HCT116 (cell line): Measurements from ENCODE around the gene ESR1. TPM values are rescaled to one million over a fixed set of nuclear protein-coding genes. Genes with fewer than 3 reads are reported as not detected.

Experiments
- ATAC-seq: fragments of 200-7000 bp; cut with Tn5 transposase; 2 replicates; pipeline ENCODE4 v1.9.1; 2020; ENCODE audit warnings: mild to moderate bottlenecking, moderate library complexity
- BruUV-seq: library from RNA; stranded (reverse); fragments of 400-500 nt; replicated peaks from 2 replicates; lab custom pipeline; 2021; lab: Mats Ljungman, UMichigan
- CTCF ChIA-PET: fragments of 300-600 bp; sonication (Branson Sonifier 250); formaldehyde crosslinking; loops from one replicate; lab custom pipeline; 2021; ENCODE audit warnings: antibody characterized with exemption; lab: Charles Lee
- POLR2A ChIA-PET: fragments of 300-600, 350-600 bp; sonication (Branson Sonifier 250); formaldehyde crosslinking; loops from one replicate; lab custom pipeline; 2021; ENCODE audit warnings: antibody characterized with exemption; lab: Charles Lee
- RAD21 ChIA-PET, 2 experiments: fragments of 300-600 bp; sonication (Branson Sonifier 250); formaldehyde crosslinking; loops; one replicate each; lab custom pipeline; 2023; ENCODE audit warnings: low total read pairs in 2 of 2; ENCODE audit not compliant: uncharacterized antibody in 2 of 2, unreplicated experiment in 2 of 2, low non-redundant PET in 1 of 2; lab: Charles Lee
- DNase-seq: peaks from one replicate; pipeline ENCODE4 v3.0.0-alpha.2; 2010; ENCODE audit warnings: low read depth, low spot score
- H2AFZ ChIP-seq: fragments of 200-600 bp; shearing (Covaris generic), sonication (generic); 2 replicates; pipeline ENCODE4 v1.6.1; 2017; ENCODE audit warnings: low read depth, mixed run types, mixed read lengths, antibody characterized with exemption, low read length; ENCODE audit not compliant: poor library complexity, severe bottlenecking
- H3K27ac ChIP-seq: 2 replicates; pipeline ENCODE4 v1.5.1; 2012; ENCODE audit warnings: low read depth, low read length
- H3K27me3 ChIP-seq: fragments of 200-600 bp; sonication (generic); 2 replicates; pipeline ENCODE4 v1.6.1; 2016; ENCODE audit warnings: mixed run types, low read length, mixed read lengths; ENCODE audit not compliant: insufficient read depth
- H3K36me3 ChIP-seq, 2 experiments: fragments of 200-500 bp in 1 of 2; fragments of 200-600 bp in 1 of 2; sonication (Bioruptor generic) in 1 of 2; sonication (generic) in 1 of 2; 2 replicates each; pipeline versions ENCODE4 v1.5.1 to v1.6.1; 2014 to 2016; ENCODE audit warnings: low read length in 2 of 2, inconsistent platforms in 1 of 2, mixed read lengths in 1 of 2, mixed run types in 1 of 2; ENCODE audit not compliant: insufficient read depth in 2 of 2, control insufficient read depth in 1 of 2
- H3K4me1 ChIP-seq, 2 experiments: fragments of 200-600 bp in 1 of 2; sonication (generic) in 1 of 2; 2 replicates each; pipeline versions ENCODE4 v1.5.1 to v1.6.1; 2012 to 2017; ENCODE audit warnings: low read length in 2 of 2, inconsistent platforms in 1 of 2, mild to moderate bottlenecking in 1 of 2, mixed read lengths in 1 of 2, mixed run types in 1 of 2, moderate library complexity in 1 of 2; ENCODE audit not compliant: insufficient read depth in 2 of 2, control insufficient read depth in 1 of 2
- H3K4me2 ChIP-seq: fragments of 200-600 bp; sonication (generic); 2 replicates; pipeline ENCODE4 v1.6.1; 2017; ENCODE audit warnings: mixed run types, low read length, mixed read lengths
- H3K4me3 ChIP-seq, 2 experiments: fragments of 200-600 bp in 1 of 2; sonication (generic) in 1 of 2; replicated peaks in 1 of 2; 2 replicates each; pipeline ENCODE4 v1.5.1; 2011 to 2016; ENCODE audit warnings: low read length in 2 of 2, control low read depth in 1 of 2, low read depth in 1 of 2, mild to moderate bottlenecking in 1 of 2, mixed read lengths in 1 of 2, mixed run types in 1 of 2
- H3K79me2 ChIP-seq: fragments of 200-600 bp; sonication (generic); 2 replicates; pipeline ENCODE4 v1.6.1; 2017; ENCODE audit warnings: mild to moderate bottlenecking, mixed run types, low read length, moderate library complexity, mixed read lengths; ENCODE audit not compliant: insufficient read depth
- H3K9ac ChIP-seq: fragments of 200-600 bp; sonication (generic); 2 replicates; pipeline ENCODE4 v1.6.1; 2016; ENCODE audit warnings: low read length, mixed read lengths
- H3K9me2 ChIP-seq: fragments of 200-600 bp; sonication (generic), shearing (Covaris generic); 2 replicates; pipeline ENCODE4 v1.6.1; 2017; ENCODE audit warnings: mixed run types, mild to moderate bottlenecking, moderate library complexity; ENCODE audit not compliant: insufficient read depth
- H3K9me3 ChIP-seq, 2 experiments: fragments of 200-500 bp in 1 of 2; fragments of 200-600 bp in 1 of 2; sonication (Bioruptor generic) in 1 of 2; sonication (generic) in 1 of 2; 2 replicates each; pipeline ENCODE4 v1.6.1; 2014 to 2017; ENCODE audit warnings: low read length in 2 of 2, mixed read lengths in 2 of 2, inconsistent platforms in 1 of 2, low read depth in 1 of 2, mild to moderate bottlenecking in 1 of 2, mixed run types in 1 of 2, moderate library complexity in 1 of 2; ENCODE audit not compliant: control insufficient read depth in 1 of 2, insufficient read depth in 1 of 2
- H4K20me1 ChIP-seq: fragments of 200-600 bp; sonication (generic), shearing (Covaris generic); 2 replicates; pipeline ENCODE4 v1.6.1; 2017; ENCODE audit warnings: mixed run types, mild to moderate bottlenecking, moderate library complexity; ENCODE audit not compliant: insufficient read depth
- EZH2 ChIP-seq: fragments of 200-600 bp; sonication (generic); IDR thresholded peaks from 2 replicates; pipeline ENCODE4 v1.6.1; 2017; ENCODE audit warnings: antibody characterized with exemption, mixed run types
- FOSL1 ChIP-seq: IDR thresholded peaks from 2 replicates; pipeline ENCODE4 v1.6.1; 2012; ENCODE audit warnings: low read depth
- RAD21 ChIP-seq: IDR thresholded peaks from 2 replicates; pipeline ENCODE4 v1.6.1; 2012; ENCODE audit warnings: low read depth, mild to moderate bottlenecking
- SIN3A ChIP-seq: IDR thresholded peaks from 2 replicates; pipeline ENCODE4 v1.6.1; 2012; ENCODE audit warnings: low read depth
- intact Hi-C: fragments of 100-400 bp; cut with micrococcal nuclease; formaldehyde crosslinking; loops from 2 replicates; pipeline ENCODE4 v1.10.0; 2022
- total RNA-seq: library from RNA; stranded (reverse); gene quantifications from one replicate; pipeline ENCODE4 v1.2.1, GENCODE V29; 2021; ENCODE audit not compliant: unreplicated experiment
- TF ChIP-seq, protein P1 (sequence below): IDR thresholded peaks from 2 replicates; pipeline ENCODE4 v1.6.1; 2012; ENCODE audit warnings: low read depth
- TF ChIP-seq, protein P2 (sequence below): IDR thresholded peaks from 2 replicates; pipeline ENCODE4 v1.6.1; 2012
- TF ChIP-seq, protein P3 (sequence below): IDR thresholded peaks from 2 replicates; pipeline ENCODE4 v1.6.1; 2011; ENCODE audit warnings: mild to moderate bottlenecking, low read length, moderate library complexity; ENCODE audit not compliant: insufficient replicate concordance; ENCODE audit errors: extremely low read depth

Gene ESR1
- total RNA-seq, 1 experiment from 2014 or later, result 0.17 TPM

DNA sequence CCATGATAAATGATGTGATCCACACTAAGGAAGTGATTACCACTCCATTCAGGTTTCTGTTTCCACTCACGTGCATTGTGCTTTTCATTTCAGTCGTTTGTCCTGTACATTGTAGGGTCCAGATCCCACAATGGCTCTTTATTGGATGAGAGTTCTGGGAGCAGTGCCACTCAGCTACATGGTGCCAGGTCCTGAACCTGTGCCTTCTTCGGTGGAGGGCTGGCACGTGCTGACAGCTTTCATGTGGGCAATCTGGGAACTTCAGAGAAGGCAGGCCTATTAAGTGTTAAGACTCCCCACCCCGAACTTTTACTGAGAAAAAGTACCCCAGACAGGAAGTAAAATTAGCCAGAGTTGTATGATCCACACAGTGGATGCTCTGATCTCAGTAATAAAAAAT lies 255.0 kb downstream of the ESR1 start (continued):
- TF ChIP-seq, protein P1, sequence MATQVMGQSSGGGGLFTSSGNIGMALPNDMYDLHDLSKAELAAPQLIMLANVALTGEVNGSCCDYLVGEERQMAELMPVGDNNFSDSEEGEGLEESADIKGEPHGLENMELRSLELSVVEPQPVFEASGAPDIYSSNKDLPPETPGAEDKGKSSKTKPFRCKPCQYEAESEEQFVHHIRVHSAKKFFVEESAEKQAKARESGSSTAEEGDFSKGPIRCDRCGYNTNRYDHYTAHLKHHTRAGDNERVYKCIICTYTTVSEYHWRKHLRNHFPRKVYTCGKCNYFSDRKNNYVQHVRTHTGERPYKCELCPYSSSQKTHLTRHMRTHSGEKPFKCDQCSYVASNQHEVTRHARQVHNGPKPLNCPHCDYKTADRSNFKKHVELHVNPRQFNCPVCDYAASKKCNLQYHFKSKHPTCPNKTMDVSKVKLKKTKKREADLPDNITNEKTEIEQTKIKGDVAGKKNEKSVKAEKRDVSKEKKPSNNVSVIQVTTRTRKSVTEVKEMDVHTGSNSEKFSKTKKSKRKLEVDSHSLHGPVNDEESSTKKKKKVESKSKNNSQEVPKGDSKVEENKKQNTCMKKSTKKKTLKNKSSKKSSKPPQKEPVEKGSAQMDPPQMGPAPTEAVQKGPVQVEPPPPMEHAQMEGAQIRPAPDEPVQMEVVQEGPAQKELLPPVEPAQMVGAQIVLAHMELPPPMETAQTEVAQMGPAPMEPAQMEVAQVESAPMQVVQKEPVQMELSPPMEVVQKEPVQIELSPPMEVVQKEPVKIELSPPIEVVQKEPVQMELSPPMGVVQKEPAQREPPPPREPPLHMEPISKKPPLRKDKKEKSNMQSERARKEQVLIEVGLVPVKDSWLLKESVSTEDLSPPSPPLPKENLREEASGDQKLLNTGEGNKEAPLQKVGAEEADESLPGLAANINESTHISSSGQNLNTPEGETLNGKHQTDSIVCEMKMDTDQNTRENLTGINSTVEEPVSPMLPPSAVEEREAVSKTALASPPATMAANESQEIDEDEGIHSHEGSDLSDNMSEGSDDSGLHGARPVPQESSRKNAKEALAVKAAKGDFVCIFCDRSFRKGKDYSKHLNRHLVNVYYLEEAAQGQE, result no peak
- TF ChIP-seq, protein P2, sequence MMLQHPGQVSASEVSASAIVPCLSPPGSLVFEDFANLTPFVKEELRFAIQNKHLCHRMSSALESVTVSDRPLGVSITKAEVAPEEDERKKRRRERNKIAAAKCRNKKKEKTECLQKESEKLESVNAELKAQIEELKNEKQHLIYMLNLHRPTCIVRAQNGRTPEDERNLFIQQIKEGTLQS, result no peak
- TF ChIP-seq EZH2 (no peak), FOSL1 (no peak), RAD21 (no peak)
- TF ChIP-seq, protein P3, sequence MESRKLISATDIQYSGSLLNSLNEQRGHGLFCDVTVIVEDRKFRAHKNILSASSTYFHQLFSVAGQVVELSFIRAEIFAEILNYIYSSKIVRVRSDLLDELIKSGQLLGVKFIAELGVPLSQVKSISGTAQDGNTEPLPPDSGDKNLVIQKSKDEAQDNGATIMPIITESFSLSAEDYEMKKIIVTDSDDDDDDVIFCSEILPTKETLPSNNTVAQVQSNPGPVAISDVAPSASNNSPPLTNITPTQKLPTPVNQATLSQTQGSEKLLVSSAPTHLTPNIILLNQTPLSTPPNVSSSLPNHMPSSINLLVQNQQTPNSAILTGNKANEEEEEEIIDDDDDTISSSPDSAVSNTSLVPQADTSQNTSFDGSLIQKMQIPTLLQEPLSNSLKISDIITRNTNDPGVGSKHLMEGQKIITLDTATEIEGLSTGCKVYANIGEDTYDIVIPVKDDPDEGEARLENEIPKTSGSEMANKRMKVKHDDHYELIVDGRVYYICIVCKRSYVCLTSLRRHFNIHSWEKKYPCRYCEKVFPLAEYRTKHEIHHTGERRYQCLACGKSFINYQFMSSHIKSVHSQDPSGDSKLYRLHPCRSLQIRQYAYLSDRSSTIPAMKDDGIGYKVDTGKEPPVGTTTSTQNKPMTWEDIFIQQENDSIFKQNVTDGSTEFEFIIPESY, result no peak
- TF ChIP-seq, all 23 proteins: peak for 0

DNA sequence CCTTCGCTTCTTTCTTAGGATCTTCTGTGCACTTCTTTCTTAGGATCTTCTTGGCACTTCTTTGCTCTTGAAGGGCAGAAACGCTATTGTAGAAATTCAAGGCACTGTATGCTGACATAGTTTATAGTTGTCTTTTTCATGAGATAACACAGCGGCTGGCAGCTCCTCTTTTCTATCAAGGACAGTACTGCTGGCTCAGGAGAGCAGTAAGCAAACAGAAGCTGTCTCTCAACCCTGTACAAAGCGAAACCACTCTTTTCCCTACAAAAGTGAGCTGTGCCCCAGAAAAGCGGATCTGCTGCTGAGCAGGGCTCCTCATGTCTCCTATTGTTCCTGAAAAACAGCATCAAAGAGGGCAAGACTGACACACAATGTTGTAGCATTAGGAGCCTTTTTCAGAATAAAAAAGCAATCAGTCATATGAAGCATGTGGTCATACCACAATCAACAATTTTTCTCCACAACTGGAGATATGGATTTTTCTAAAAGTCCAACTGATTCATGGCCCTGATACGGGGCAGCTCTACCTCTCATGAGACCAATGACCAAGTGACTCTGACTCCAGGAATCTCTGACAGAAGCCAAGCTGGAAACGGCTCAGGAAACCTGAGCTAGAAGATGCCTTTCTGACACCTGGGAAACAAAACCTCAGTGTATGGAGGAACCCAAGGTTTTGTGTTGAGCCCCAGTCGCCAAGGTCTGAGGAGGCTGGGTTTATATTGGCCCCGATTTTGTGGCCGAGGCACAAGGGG lies 255.9 kb downstream of the ESR1 start:
- ChIA-PET CTCF (no interaction called here), RAD21 (no interaction called here), POLR2A (no interaction called here)
- H3K9me3 ChIP-seq, result no peaks in the 10 kb centered on the region
- BruUV-seq, result no TSS peak
- no peak overlapping the region for H3K9ac ChIP-seq
- H3K4me2 ChIP-seq, result no peak overlapping the region
- H3K79me2 ChIP-seq, result no peaks in the 10 kb centered on the region
- no peak for DNase-seq
- no peaks in the 10 kb centered on the region for H3K27me3 ChIP-seq
- H3K4me1 ChIP-seq, result no peaks in the 10 kb centered on the region
- no peak for ATAC-seq
- intact Hi-C loops, result no loop called here
- no peak overlapping the region for H3K4me3 ChIP-seq
- H3K9me2 ChIP-seq, result no peaks in the 10 kb centered on the region
- H4K20me1 ChIP-seq, result no peaks in the 10 kb centered on the region
- H3K36me3 ChIP-seq, result no peaks in the 10 kb centered on the region
- H3K27ac ChIP-seq, result no peak overlapping the region
- H2AFZ ChIP-seq, result no peak overlapping the region
- TF ChIP-seq SIN3A, result no peak
